OCI-LY7 (cell line): ENCODE measurements around the gene SPON1. TPM values are rescaled to one million over a fixed set of nuclear protein-coding genes. Genes with fewer than 3 reads are reported as not detected.

Source experiments
- BruUV-seq: library from RNA; stranded (reverse); fragments of 400-500 nt; replicated peaks from 2 replicates; lab custom pipeline; 2021; lab: Mats Ljungman, UMichigan
- CTCF ChIA-PET: fragments of 300-600 bp; sonication (Branson Sonifier 250); formaldehyde crosslinking; loops from one replicate; lab custom pipeline; 2022; ENCODE audit warnings: antibody characterized with exemption; ENCODE audit not compliant: unreplicated experiment; lab: Charles Lee
- POLR2A ChIA-PET: fragments of 300-600 bp; sonication (Branson Sonifier 250); formaldehyde crosslinking; loops from one replicate; lab custom pipeline; 2022; ENCODE audit warnings: antibody characterized with exemption; lab: Charles Lee
- DNase-seq: peaks from one replicate; pipeline ENCODE4 v3.0.0-alpha.2; 2015; ENCODE audit warnings: low spot score
- H2AFZ ChIP-seq: fragments of 200-600 bp; sonication (generic), shearing (Covaris generic); 2 replicates; pipeline ENCODE4 v1.6.1; 2014; ENCODE audit warnings: mild to moderate bottlenecking, antibody characterized with exemption, low read length, moderate library complexity
- H3K27ac ChIP-seq: fragments of 200-600 bp; sonication (generic); 2 replicates; pipeline ENCODE4 v1.5.1; 2014; ENCODE audit warnings: mixed run types, low read depth, mild to moderate bottlenecking, moderate library complexity, low read length, inconsistent platforms; ENCODE audit not compliant: poor library complexity, severe bottlenecking
- H3K36me3 ChIP-seq: fragments of 200-600 bp; sonication (generic); 2 replicates; pipeline ENCODE4 v1.6.1; 2014; ENCODE audit warnings: mild to moderate bottlenecking, antibody characterized with exemption, low read length, moderate library complexity, mixed read lengths; ENCODE audit not compliant: insufficient read depth
- H3K4me1 ChIP-seq: fragments of 200-600 bp; sonication (generic); 2 replicates; pipeline ENCODE4 v1.5.1; 2014; ENCODE audit warnings: mild to moderate bottlenecking, low read length; ENCODE audit not compliant: insufficient read depth, poor library complexity, severe bottlenecking
- H3K4me2 ChIP-seq: fragments of 200-600 bp; sonication (generic); 2 replicates; pipeline ENCODE4 v1.6.1; 2014; ENCODE audit warnings: mild to moderate bottlenecking, low read length
- H3K4me3 ChIP-seq: fragments of 200-600 bp; sonication (generic); 2 replicates; pipeline ENCODE4 v1.5.1; 2014; ENCODE audit warnings: mild to moderate bottlenecking, low read depth, low read length; ENCODE audit not compliant: poor library complexity, severe bottlenecking
- H3K79me2 ChIP-seq: fragments of 200-600 bp; sonication (generic); 2 replicates; pipeline ENCODE4 v1.6.1; 2016; ENCODE audit warnings: low read depth, mild to moderate bottlenecking, low read length, moderate library complexity, mixed read lengths; ENCODE audit not compliant: insufficient read depth
- H3K9me2 ChIP-seq: fragments of 200-600 bp; sonication (generic); 2 replicates; pipeline ENCODE4 v1.6.1; 2016; ENCODE audit warnings: mild to moderate bottlenecking, low read length, mixed read lengths; ENCODE audit not compliant: insufficient read depth
- H3K9me3 ChIP-seq: fragments of 200-600 bp; sonication (generic); 2 replicates; pipeline ENCODE4 v1.6.1; 2014; ENCODE audit warnings: mild to moderate bottlenecking, mixed run types, low read length, mixed read lengths
- H4K20me1 ChIP-seq: fragments of 200-600 bp; sonication (generic); 2 replicates; pipeline ENCODE4 v1.6.1; 2014; ENCODE audit warnings: mild to moderate bottlenecking, antibody characterized with exemption, low read length, moderate library complexity, mixed read lengths; ENCODE audit not compliant: insufficient read depth
- CTCF ChIP-seq: fragments of 200-600 bp; sonication (generic); conservative IDR thresholded peaks from 2 replicates; pipeline ENCODE4 v1.5.1; 2014; ENCODE audit warnings: mild to moderate bottlenecking, antibody characterized with exemption, low read length, moderate library complexity, mixed read lengths
- EZH2phosphoT487 ChIP-seq: fragments of 200-600 bp; sonication (generic); IDR thresholded peaks from 2 replicates; pipeline ENCODE4 v1.6.1; 2018; ENCODE audit warnings: low read depth, borderline replicate concordance, mild to moderate bottlenecking, mixed run types, antibody characterized with exemption, low read length, moderate library complexity, mixed read lengths
- intact Hi-C: fragments of 100-400 bp; cut with micrococcal nuclease; formaldehyde crosslinking; loops from one replicate; pipeline ENCODE4 v1.10.0; 2022; ENCODE audit not compliant: unreplicated experiment
- small RNA-seq: library from RNA; depleted of rRNA; stranded (forward); fragments of <200 nt; gene quantifications from one replicate; pipeline ENCODE3, GENCODE V24; 2014
- total RNA-seq, 2 experiments: library from RNA; depleted of rRNA in 1 of 2; stranded (reverse); fragments of >200 nt in 1 of 2; shearing (Covaris generic) in 1 of 2; gene quantifications; 2 replicates each; pipeline ENCODE4 v1.2.3, GENCODE V29; 2014 to 2022

The SPON1 gene
- total RNA-seq, 2 experiments from 2014 or later: 0.38 TPM; not detected in 1

GRCh38 chr11:14314127-14314526 lies 351.6 kb downstream of the SPON1 start:
- no peak overlapping the region for H3K4me3 ChIP-seq
- H4K20me1 ChIP-seq: no peaks in the 10 kb centered on the region
- CTCF ChIA-PET: no interaction called here
- H3K36me3 ChIP-seq: no peaks in the 10 kb centered on the region
- H3K79me2 ChIP-seq: no peaks in the 10 kb centered on the region
- no TSS peak for BruUV-seq
- intact Hi-C loops: no loop called here
- no peaks in the 10 kb centered on the region for H3K9me3 ChIP-seq
- H3K27ac ChIP-seq: no peak overlapping the region
- TF ChIP-seq EZH2phosphoT487: no peak
- TF ChIP-seq CTCF: no peak
- H2AFZ ChIP-seq: no peak overlapping the region
- no peaks in the 10 kb centered on the region for H3K9me2 ChIP-seq
- H3K4me1 ChIP-seq: no peaks in the 10 kb centered on the region
- H3K4me2 ChIP-seq: no peak overlapping the region
- DNase-seq: no peak
- POLR2A ChIA-PET: interaction anchor here (0.6 to 1.3 kb wide), 3 partner anchors 9 to 1966 kb away, joined by 3 to 6 read pairs (median 5); no protein-coding TSS in a partner anchor

- no peaks in the 10 kb centered on the region for H3K9me3 ChIP-seq
- intact Hi-C loops: no loop called here
- H3K36me3 ChIP-seq: no peaks in the 10 kb centered on the region
- H3K4me3 ChIP-seq: no peak overlapping the region
- DNase-seq: no peak
- CTCF ChIA-PET: no interaction called here
- TF ChIP-seq CTCF: no peak
- TF ChIP-seq EZH2phosphoT487: no peak
- no TSS peak for BruUV-seq
- H3K9me2 ChIP-seq: no peaks in the 10 kb centered on the region
- H3K79me2 ChIP-seq: no peaks in the 10 kb centered on the region
- no peaks in the 10 kb centered on the region for H4K20me1 ChIP-seq
- no peaks in the 10 kb centered on the region for H3K4me1 ChIP-seq
- H2AFZ ChIP-seq: no peak overlapping the region
- no peak overlapping the region for H3K4me2 ChIP-seq
- H3K27ac ChIP-seq: no peak overlapping the region
- POLR2A ChIA-PET: interaction anchor here (1.3 kb wide), 1 partner anchor 10 kb away, joined by 6 read pairs; no protein-coding TSS in a partner anchor
Observed at GRCh38 chr11:14315130-14315529, 352.6 kb downstream of the SPON1 start.

Small RNA genes within 50 kb of the gene (small RNA-seq; reads per million reads assigned to genes)
- gene RNA5SP332: not detected
